Measurements from ENCODE around the gene JOSD2. TPM values are rescaled to one million over a fixed set of nuclear protein-coding genes. Genes with fewer than 3 reads are reported as not detected.

The JOSD2 gene
- total RNA-seq, 4 donors from 2014 or later: 10.8 to 169 (median 36.6) TPM

DNA sequence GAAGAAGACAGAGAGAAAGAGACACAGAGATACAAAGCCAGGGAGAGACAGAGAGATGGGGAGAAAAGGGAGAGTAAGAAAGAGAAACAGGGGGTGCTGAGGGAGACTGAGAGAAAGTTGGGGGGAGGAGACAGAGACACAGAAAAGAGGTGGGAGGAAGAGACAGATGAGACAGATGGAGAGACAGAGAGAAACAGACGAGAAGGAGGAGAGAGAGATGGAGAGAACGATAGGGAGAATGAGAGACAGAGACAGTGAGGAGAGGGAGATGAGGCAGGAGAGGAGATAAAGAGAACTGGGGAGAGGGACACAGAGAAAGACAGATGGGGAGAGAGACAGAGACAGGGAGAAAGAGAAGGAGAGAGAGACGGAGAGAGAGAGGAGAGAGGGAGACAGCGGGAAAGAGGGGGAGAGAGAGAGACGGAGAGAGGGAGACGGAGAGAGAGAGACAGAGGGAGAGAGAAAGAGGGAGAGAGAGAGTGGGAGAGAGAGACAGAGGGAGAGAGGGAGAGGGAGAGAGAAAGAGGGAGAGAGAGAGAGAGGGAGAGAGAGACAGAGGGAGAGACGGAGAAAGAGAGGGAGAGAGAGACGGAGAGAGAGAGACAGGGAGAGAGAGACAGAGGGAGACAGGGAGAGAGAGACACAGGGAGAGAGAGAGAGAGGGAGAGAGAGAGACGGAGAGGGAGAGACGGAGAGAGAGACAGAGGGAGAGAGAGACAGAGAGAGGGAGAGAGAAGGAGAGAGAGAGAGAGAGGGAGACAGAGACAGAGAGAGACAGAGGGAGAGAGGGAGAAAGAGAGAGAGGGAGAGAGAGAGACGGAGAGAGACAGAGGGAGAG lies 12.6 kb downstream of the JOSD2 start:
- DNase-seq: no peak
- H3K9me3 ChIP-seq: no peaks in the 10 kb centered on the region
- H3K27ac ChIP-seq: no peak overlapping the region
- H3K36me3 ChIP-seq: no peaks in the 10 kb centered on the region
- H3K4me3 ChIP-seq: no peak overlapping the region
- H3K4me1 ChIP-seq: peaks cover 0 to 7% (median 6%) of the 10 kb centered on the region in 4 donors
- intact Hi-C loops (cut with DNase I; ENCODE audit: low total_unique reads) (no loop called here), in situ Hi-C loops (cut with MboI; ENCODE audit: low pct_ligation_motif_present in 1 of 4, low pct_unique_long_range_greater_than_20kb in 1 of 4, low sequenced_read_pairs in 3 of 4) (no loop called here)
- TF ChIP-seq, protein P1, sequence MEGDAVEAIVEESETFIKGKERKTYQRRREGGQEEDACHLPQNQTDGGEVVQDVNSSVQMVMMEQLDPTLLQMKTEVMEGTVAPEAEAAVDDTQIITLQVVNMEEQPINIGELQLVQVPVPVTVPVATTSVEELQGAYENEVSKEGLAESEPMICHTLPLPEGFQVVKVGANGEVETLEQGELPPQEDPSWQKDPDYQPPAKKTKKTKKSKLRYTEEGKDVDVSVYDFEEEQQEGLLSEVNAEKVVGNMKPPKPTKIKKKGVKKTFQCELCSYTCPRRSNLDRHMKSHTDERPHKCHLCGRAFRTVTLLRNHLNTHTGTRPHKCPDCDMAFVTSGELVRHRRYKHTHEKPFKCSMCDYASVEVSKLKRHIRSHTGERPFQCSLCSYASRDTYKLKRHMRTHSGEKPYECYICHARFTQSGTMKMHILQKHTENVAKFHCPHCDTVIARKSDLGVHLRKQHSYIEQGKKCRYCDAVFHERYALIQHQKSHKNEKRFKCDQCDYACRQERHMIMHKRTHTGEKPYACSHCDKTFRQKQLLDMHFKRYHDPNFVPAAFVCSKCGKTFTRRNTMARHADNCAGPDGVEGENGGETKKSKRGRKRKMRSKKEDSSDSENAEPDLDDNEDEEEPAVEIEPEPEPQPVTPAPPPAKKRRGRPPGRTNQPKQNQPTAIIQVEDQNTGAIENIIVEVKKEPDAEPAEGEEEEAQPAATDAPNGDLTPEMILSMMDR (IDR thresholded peaks at IDR 0.05): no peak
- no peak for TF ChIP-seq POLR2AphosphoS5 (IDR thresholded peaks at IDR 0.05)
- no peak for TF ChIP-seq POLR2A (IDR thresholded peaks at IDR 0.05)
- TF ChIP-seq EP300 (IDR thresholded peaks at IDR 0.05; ENCODE audit: low read depth): no peak
- 82 to 86% methylated on average over 9 to 11 of the region's 11 CpGs for WGBS, 2 donors (ENCODE audit: low coverage in 1 of 2)
- no peaks in the 10 kb centered on the region for H3K27me3 ChIP-seq

DNA sequence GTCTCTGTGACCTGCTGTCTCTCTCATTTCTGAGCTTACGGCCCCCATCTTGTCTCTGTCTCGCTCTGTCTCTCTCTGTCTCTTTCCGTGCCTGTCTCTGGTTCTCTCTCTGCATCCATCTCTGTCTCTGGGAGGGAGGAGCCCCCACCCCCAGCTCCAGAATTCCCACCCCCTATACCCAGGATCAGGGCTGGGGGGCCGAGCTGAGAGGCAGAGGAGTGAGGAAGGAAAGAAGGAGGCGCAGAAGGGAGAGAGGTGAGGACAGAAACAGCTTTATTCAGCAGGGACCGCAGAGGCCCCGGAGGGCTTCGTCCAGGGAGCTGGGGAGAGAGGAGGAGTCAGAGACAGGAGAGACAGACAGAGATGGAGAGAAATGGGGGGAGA lies 14.0 kb downstream of the JOSD2 start:
- H3K4me3 ChIP-seq: no peak overlapping the region
- in situ Hi-C loops (cut with MboI; ENCODE audit: low pct_ligation_motif_present in 1 of 4, low pct_unique_long_range_greater_than_20kb in 1 of 4, low sequenced_read_pairs in 3 of 4) (no loop called here), intact Hi-C loops (cut with DNase I; ENCODE audit: low total_unique reads) (no loop called here)
- H3K36me3 ChIP-seq: no peaks in the 10 kb centered on the region
- H3K4me1 ChIP-seq: peaks cover 0 to 11% (median 6%) of the 10 kb centered on the region in 4 donors
- H3K27ac ChIP-seq: no peak overlapping the region
- H3K9me3 ChIP-seq: no peaks in the 10 kb centered on the region
- DNase-seq: no peak
- TF ChIP-seq EP300 (IDR thresholded peaks at IDR 0.05; ENCODE audit: low read depth) (no peak), POLR2A (IDR thresholded peaks at IDR 0.05) (no peak), POLR2AphosphoS5 (IDR thresholded peaks at IDR 0.05) (no peak)
- TF ChIP-seq, protein P1 (IDR thresholded peaks at IDR 0.05): no peak
- H3K27me3 ChIP-seq: no peaks in the 10 kb centered on the region
- WGBS, 2 donors (ENCODE audit: low coverage in 1 of 2): 61 to 85% methylated on average over 3 to 8 of the region's 8 CpGs

DNA sequence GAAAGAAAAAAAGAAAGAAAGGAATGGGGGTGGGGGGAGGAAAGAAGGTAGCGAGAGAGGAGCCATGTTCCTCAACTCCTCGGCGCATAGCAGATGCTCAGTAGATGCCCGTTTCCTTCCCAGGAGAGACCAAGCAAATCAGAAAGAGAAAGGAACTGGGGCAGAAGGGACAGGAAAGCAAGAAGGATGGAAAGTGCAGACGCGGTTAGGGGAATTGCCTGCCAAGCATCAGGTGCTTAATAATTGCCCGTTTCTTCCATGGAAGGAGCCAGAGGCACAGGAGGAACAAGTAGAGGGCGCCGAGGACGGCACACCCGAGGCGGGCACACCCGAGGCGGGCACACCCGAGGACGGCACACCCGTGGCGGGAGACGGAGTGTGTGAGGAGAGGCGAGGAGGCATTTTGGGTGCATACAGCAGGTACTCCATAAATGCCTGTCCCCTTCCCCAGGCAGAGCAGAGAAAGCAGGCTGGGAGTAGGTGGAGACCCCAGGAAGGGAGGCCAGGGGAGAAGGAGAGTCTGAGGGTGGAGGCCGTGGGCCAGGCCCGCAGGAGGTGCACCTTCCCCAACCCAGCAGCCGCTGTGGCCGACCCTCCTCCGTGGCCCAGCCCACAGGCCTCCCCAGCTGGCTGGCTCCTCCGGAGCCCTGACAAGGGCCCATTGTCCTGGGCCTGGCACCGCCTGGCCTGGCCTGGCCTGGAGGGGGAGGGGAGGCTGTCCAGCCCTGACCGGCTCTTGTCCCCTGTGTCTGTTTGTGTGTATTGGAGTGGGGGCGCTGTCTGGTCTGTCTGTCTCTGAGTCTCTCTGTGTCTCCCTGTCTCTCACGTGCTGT lies 14.6 kb downstream of the JOSD2 start:
- in situ Hi-C loops (cut with MboI; ENCODE audit: low pct_ligation_motif_present in 1 of 4, low pct_unique_long_range_greater_than_20kb in 1 of 4, low sequenced_read_pairs in 3 of 4): no loop called here
- WGBS, 2 donors (ENCODE audit: low coverage in 1 of 2): 72 to 73% methylated on average over 14 to 29 of the region's 30 CpGs
- DNase-seq: no peak
- intact Hi-C loops (cut with DNase I; ENCODE audit: low total_unique reads): no loop called here
- no peaks in the 10 kb centered on the region for H3K36me3 ChIP-seq
- no peaks in the 10 kb centered on the region for H3K9me3 ChIP-seq
- TF ChIP-seq, protein P1 (IDR thresholded peaks at IDR 0.05): no peak
- TF ChIP-seq POLR2AphosphoS5 (IDR thresholded peaks at IDR 0.05) (no peak), EP300 (IDR thresholded peaks at IDR 0.05; ENCODE audit: low read depth) (no peak), POLR2A (IDR thresholded peaks at IDR 0.05) (no peak)
- H3K4me1 ChIP-seq: peaks cover 0 to 9% (median 5%) of the 10 kb centered on the region in 4 donors
- peaks cover 2% of the 10 kb centered on the region for H3K27me3 ChIP-seq
- H3K27ac ChIP-seq: no peak overlapping the region
- H3K4me3 ChIP-seq: no peak overlapping the region

DNA sequence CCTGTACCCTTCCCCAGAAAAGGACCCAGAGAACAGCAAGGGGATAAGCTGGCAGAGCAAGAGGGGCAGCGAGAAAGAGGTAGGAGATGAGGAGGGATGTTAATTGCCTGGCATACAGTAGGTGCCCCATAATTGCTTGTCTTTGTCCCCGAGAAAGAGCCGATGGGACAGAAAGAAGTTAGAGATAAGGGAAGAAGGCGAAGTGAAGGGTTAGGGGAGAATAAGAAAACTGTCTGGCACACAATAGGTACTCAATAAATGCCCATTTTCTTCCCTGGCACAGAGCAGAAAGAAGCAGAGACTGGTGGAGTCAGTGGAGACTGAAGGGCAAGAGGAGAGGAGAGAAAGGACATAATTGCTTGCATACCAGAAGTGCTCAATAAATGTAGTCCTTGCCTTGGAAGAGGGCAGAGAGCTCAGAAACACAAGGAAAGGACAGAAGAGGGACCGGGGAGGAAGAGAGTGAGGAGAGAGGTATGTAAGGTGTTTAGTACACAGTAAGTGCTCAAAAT lies 15.9 kb downstream of the JOSD2 start:
- Histone ChIP-seq H3K9me3 (no peaks in the 10 kb centered on the region), H3K27ac (no peak overlapping the region), H3K36me3 (no peaks in the 10 kb centered on the region), H3K27me3 (peaks cover 7% of the 10 kb centered on the region), H3K4me3 (no peak overlapping the region), H3K4me1 (peaks cover 0 to 4% (median 0%) of the 10 kb centered on the region in 4 donors)
- 81 to 89% methylated on average over 5 of the region's 5 CpGs for WGBS, 2 donors (ENCODE audit: low coverage in 1 of 2)
- no peak for DNase-seq
- in situ Hi-C loops (cut with MboI; ENCODE audit: low pct_ligation_motif_present in 1 of 4, low pct_unique_long_range_greater_than_20kb in 1 of 4, low sequenced_read_pairs in 3 of 4) (no loop called here), intact Hi-C loops (cut with DNase I; ENCODE audit: low total_unique reads) (no loop called here)
- TF ChIP-seq POLR2AphosphoS5 (IDR thresholded peaks at IDR 0.05) (no peak), EP300 (IDR thresholded peaks at IDR 0.05; ENCODE audit: low read depth) (no peak), POLR2A (IDR thresholded peaks at IDR 0.05) (no peak)
- TF ChIP-seq, protein P1 (IDR thresholded peaks at IDR 0.05): no peak

Measured in transverse colon (tissue), 4 donors.